GM21528 (cell line): ENCODE data around the gene RALGAPB.
"Not testable (repeated sequence)": the region's sequence is repeated elsewhere in the genome, so short reads cannot be mapped to it uniquely, and the experiment has no call there.

ENCODE experiments used
- ATAC-seq: cut with Tn5 transposase; IDR thresholded peaks from one replicate; pipeline ENCODE4 v1.9.1; 2021; ENCODE audit warnings: mild to moderate bottlenecking, moderate library complexity; ENCODE audit not compliant: unreplicated experiment, low FRiP score

Gene RALGAPB

DNA sequence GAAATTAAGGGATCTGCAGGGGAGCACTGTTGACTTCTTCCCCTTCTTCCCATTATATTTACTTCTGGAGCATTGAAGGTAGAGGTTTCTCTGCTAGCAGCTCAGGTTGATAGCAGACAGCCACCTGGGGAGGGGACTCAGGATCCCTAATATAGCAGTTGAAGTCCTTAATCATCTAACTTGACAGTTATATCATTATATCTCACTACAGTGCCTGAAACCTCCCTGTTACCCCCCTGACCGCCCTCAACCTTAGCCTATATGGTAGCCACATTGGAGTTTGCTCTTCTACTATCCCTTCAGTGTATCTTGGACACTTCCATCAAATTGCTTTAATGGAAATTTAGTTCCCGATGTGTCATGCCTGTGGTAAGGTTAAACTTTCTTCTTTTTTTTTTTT is 7.0 kb downstream of the RALGAPB start:
- no peak for ATAC-seq

DNA sequence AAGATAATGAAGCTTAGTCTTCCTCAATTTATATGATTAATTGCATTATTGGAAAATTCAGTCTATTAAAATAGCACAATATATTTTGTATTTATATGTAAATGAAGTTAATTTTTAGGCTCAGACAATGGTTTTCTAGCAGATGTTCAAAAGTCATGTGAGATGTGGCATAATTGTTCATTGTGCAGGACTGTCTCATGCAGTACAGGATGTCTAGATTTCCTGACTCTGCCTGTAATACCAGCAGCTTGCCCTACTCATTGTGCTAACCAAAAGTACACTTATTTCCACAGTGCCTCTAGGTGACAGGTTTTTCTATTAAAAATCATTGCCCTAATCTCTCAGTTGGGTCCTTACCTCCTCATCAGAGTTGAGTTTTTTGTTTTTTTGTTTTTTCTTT is 12.4 kb downstream of the RALGAPB start:
- no peak for ATAC-seq

DNA sequence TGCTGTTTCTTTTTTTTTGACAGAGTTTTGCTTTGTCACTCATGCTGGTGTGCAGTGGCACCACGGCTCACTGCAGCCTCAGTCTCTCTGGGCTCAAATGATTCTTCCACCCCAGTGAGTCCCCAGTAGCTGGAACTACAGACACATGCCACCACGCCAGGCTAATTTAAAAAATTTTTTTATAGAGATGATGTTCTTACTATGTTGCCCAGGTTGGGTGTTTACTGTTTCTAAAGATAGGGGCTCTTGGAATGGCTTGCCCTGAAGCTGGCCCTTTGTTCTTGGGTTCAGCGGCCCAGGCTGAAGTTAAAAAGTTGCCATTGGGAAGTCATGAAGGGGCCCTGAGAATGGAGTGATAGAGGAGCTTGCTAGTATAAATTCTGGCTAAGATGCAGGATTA is 16.5 kb downstream of the RALGAPB start:
- no peak for ATAC-seq

GRCh38 chr20:38497246-38497935 is 24.7 kb downstream of the RALGAPB start:
- ATAC-seq, result no peak

DNA sequence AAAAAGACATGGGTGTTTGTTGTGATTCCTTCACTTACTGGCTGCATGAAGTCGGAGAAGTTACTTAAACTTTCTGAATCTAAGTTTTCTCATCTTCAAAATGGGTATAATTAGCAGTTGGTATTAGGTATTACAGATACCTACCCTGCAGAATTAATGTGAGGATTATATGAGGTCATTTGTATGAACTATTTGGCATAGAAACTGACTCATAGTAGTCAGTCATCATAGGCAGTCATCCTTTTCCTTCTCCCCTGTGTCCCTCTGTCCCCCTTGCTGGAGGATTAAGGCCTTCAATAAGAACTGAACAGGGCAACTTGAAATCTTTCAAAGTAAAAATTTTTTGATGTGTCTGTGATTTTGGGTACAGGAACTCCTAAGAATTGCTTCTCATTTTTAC is 26.3 kb downstream of the RALGAPB start:
- ATAC-seq, result no peak

- no peak for ATAC-seq
Observed at GRCh38 chr20:38499366-38499765, 26.7 kb downstream of the RALGAPB start.

- ATAC-seq, result no peak
Observed at GRCh38 chr20:38501858-38502436, 29.3 kb downstream of the RALGAPB start.

DNA sequence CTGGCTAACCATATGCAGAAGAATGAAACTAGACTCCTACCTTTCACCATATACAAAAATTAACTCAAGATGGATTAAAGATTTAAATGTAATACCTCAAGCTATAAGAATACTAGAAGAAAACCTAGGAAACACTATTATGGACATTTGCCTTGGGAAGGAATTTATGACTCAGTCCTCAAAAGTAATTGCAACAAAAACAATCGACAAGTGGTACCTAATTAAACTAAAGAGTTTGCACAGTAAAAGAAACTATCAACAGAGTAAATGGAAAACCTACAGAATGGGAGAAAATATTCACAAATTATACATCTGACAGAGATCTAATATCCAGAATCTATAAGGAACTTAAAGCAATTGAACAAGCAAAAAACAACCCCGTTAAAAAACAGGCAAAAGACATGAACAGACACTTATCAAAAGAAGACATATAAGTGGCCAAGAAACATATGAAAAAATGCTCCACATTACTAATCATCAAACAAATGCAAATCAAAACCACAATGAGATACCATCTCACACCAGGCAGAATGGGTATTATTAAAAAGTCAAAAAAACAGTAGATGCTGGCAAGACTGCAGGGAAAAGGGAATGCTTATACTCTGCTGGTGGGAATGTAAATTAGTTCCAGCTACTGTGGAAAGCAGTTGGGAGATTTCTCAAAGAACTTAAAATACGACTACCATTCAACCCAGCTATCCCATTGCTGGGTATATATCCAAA is 31.9 kb downstream of the RALGAPB start:
- ATAC-seq, result no peak

DNA sequence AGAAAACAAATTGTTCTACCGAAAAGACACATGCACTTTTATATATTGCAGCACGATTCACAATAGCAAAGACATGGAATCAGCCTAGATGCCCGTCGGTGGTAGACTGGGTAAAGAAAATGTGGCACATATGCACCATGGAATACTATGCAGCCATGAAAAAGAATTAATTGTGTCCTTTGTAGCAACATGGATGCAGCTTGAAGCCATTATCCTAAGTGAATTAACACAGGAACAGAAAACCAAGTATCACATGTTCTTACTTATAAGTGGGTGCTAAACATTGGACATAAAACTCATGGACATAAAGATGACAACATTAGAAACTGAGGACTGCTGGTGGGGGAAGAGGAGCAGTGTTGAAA is 32.4 kb downstream of the RALGAPB start:
- ATAC-seq, result no peak

DNA sequence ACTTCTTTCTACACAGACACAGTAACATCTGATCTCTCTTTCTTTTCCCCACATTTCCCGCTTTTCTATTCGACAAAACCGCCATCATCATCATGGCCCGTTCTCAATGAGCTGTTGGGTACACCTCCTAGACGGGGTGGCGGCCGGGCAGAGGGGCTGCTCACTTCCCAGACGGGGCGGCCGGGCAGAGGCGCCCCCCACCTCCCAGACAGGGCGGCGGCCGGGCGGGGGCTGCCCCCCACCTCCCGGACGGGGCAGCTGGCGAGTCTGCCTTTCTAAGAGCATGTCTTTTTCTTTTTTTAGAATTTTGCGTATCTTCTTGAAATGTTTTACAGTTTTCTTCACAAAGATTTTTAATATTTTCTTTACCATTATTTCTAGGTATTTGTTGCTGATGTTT is 39.1 kb downstream of the RALGAPB start:
- not testable (repeated sequence) for ATAC-seq

DNA sequence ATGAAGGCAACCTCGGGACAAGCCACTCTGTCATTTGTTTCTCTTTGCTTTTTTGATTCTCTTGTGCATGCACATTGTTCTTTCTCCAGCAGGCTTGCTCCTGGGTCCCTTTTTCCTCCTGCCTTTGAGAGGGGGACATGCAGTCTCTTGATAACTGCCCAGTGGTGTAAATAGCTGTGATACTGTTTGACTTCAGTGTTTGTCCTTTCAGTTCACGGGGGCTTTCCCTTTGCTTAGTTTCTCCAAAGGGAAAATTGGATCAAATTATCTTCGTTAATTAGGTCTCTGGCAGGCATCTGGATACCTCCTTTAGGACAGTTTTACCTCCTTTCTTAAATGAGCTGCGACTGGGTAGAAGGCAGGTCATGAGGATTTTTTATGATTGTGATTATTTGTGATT is 41.5 kb downstream of the RALGAPB start:
- no peak for ATAC-seq

DNA sequence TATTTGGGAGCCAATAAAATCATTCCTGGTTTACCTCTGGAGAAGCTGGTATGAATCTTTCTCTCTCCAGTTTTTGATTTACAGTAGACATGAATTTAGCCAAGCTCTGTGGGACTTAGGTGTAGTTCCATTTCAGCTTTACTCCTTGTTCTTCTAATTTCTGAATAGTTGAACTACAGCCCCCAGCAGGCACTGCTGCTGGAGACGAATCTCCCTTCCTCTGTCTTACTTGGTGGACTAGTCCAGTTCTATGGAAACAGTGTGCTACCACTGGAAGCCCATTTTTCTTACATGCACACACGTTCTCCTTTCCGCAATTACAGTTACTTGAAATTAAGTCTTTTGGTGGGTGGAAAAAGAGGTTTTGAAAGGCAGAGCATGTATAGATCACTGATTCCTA is 42.3 kb downstream of the RALGAPB start:
- ATAC-seq, result no peak

- no peak for ATAC-seq
Observed at GRCh38 chr20:38515631-38516030, 43.0 kb downstream of the RALGAPB start.

GRCh38 chr20:38519426-38519825 is 46.8 kb downstream of the RALGAPB start:
- ATAC-seq, result no peak

DNA sequence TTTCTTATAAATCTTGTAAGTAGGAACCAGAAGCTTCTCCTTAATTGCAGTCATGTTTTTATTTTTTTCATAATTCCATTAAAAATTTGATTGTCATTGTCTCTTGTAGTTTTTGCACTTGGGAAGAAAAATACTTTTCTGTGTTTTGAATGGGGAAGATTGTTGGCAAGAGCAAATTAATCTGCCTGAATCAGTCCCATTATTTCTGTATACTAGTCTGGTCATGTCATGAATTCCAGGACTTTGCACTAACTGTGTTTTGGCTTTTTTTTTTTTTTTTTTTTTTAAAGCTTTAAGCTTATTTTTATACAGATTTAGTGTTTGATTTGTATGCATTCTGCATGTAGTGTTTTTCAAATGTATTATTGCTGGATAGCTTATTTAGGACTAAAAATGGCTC is 47.6 kb downstream of the RALGAPB start:
- no peak for ATAC-seq

DNA sequence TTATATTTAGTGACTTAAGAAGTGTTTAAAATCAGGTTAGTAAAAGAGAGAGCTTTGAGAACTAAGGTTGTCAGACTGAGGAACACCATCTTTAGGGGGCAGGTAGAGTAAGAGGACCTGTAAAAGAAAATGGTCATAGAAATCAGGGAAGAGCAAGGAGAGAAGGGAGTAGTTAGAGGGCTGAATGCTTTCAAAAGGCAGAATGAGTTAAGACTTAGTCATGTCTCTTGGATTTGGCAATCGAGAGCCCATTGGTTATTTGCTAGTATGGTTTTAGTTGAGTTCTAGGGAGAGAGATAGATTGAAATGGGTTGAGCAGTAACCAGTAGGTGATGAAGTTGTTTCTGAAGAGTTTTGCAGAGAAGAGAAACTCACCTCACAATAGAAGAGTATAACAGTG is 51.1 kb downstream of the RALGAPB start:
- ATAC-seq, result no peak

DNA sequence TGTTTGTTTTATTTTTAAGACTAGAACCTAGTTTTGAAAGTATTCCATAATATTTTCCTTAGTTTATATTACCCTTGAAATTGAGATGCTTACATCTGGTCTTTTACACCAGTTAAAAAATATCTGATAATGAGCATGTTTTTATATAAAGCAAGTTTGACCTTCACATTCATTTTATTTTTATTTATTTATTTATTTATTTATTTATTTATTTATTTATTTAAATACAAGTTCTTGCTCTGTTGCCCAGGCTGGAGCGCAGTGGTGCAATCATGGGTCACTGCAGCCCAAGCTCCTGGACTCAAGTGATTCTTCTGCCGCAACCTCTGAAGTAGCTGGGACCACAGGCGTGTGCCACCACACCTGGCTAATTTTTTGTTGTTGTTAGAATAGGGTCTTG is 55.5 kb downstream of the RALGAPB start:
- no peak for ATAC-seq

- no peak for ATAC-seq
Observed at GRCh38 chr20:38531021-38531420, 58.4 kb downstream of the RALGAPB start.

GRCh38 chr20:38534756-38535155 is 62.1 kb downstream of the RALGAPB start:
- no peak for ATAC-seq

GRCh38 chr20:38536310-38536709 is 63.7 kb downstream of the RALGAPB start:
- ATAC-seq, result no peak

DNA sequence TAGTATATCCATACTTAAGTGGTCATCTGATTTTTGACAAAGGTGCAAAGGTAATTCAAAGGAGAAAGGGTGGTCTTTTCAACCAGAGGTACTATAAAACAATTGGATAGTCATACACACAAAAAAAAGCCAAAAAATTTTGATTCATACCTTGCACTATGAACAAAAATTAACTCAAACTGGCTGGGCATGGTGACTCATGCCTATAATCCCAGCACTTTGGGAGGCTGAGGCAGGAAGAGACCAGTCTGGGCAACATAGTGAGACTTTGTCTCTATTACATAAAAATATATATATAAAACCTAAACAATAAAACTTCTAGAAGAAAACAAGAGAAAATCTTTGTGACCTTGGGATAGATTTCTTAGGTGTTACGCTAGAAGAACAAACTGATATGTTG is 64.5 kb downstream of the RALGAPB start:
- no peak for ATAC-seq

DNA sequence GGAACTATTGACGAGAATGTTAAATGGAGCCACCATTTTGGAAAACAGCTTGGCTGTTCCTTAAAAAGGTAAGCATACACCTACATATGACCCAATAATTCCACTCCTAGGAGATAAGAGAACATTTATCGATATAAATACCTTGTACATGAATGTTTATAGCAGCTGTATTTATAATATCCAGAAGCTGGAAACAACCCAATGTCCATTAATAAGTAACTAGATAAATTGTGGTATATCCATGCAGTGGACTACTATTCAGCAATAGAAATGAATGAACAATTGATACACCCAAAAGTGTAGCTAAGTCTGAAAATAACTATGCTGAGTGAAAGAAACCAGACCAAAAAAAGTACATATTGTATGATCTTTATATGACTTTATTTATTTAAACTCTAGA is 66.1 kb downstream of the RALGAPB start:
- ATAC-seq, result no peak
